ENCODE data around the gene TGFA.

The TGFA gene

GRCh38 chr2:70553584-70554337 is at the start of gene TGFA:
TGFA (minus strand) TSS chr2:70553826; CDS start chr2:70553767, 59 bp downstream.
- peak; percentile 90 for DNase-seq

- DNase-seq, result no peak
Measured at GRCh38 chr2:70603066-70603465, 49.4 kb upstream of the TGFA start.

GRCh38 chr2:70598197-70598596 is 44.6 kb upstream of the TGFA start:
- DNase-seq, result no peak

GRCh38 chr2:70596739-70597138 is 43.1 kb upstream of the TGFA start:
- DNase-seq, result no peak

GRCh38 chr2:70596293-70596692 is 42.7 kb upstream of the TGFA start:
- DNase-seq, result peak; percentile 28

GRCh38 chr2:70583091-70583490 is 29.5 kb upstream of the TGFA start:
- no peak for DNase-seq

GRCh38 chr2:70580352-70580751 is 26.7 kb upstream of the TGFA start:
- no peak for DNase-seq

GRCh38 chr2:70574618-70575017 is 21.0 kb upstream of the TGFA start:
- no peak for DNase-seq

- DNase-seq, result no peak
Measured at GRCh38 chr2:70574109-70574508, 20.5 kb upstream of the TGFA start.

GRCh38 chr2:70570041-70570661 is 16.5 kb upstream of the TGFA start:
- DNase-seq, result peak; percentile 91

- DNase-seq, result peak; percentile 44
Measured at GRCh38 chr2:70569559-70569958, 15.9 kb upstream of the TGFA start.

GRCh38 chr2:70566906-70567305 is 13.3 kb upstream of the TGFA start:
- DNase-seq, result no peak

GRCh38 chr2:70566464-70566863 is 12.8 kb upstream of the TGFA start:
- no peak for DNase-seq

- no peak for DNase-seq
Measured at GRCh38 chr2:70565039-70565731, 11.6 kb upstream of the TGFA start.

GRCh38 chr2:70561893-70562292 is 8.3 kb upstream of the TGFA start:
- DNase-seq, result peak; percentile 64

GRCh38 chr2:70560442-70560841 is 6.8 kb upstream of the TGFA start:
- no peak for DNase-seq

- DNase-seq, result no peak
Measured at GRCh38 chr2:70560040-70560439, 6.4 kb upstream of the TGFA start.

- no peak for DNase-seq
Measured at GRCh38 chr2:70558195-70558808, 4.7 kb upstream of the TGFA start.

GRCh38 chr2:70557171-70557838 is 3.7 kb upstream of the TGFA start:
- DNase-seq, result no peak

GRCh38 chr2:70556608-70557007 is 3.0 kb upstream of the TGFA start:
- DNase-seq, result no peak

GRCh38 chr2:70554338-70554892 is 789 bp upstream of the TGFA start:
- DNase-seq, result no peak

GRCh38 chr2:70553334-70553583 is 367 bp downstream of the TGFA start:
- no peak for DNase-seq
